ENCODE measurements around the gene TMEM238. TPM values are rescaled to one million over a fixed set of nuclear protein-coding genes. Genes with fewer than 3 reads are reported as not detected.

Gene TMEM238
- total RNA-seq, 2 experiments from 2014 or later = 19.2 to 19.3 TPM

- DNase-seq = no peak
- Mint-ChIP-seq H3K36me3 (ENCODE audit: low read depth) (peaks cover 6% of the 10 kb centered on the region), H3K4me3 (no peak overlapping the region), H3K27me3 (peaks cover 10% of the 10 kb centered on the region), H3K9me3 (no peaks in the 10 kb centered on the region), H3K4me1 (peaks cover 13% of the 10 kb centered on the region), H3K27ac (no peak overlapping the region)
- CTCF ChIA-PET = no interaction called here
- POLR2A ChIA-PET = interaction anchor here (3.7 kb wide), 1 partner anchor 8 kb away, joined by 25 read pairs; the partner anchor contains the start of gene KMT5C
Observed at GRCh38 chr19:55346725-55347441, 37.2 kb downstream of the TMEM238 start.

- no peaks in the 10 kb centered on the region for H3K9me3 Mint-ChIP-seq
- H3K27me3 Mint-ChIP-seq = peaks cover 2% of the 10 kb centered on the region
- H3K27ac Mint-ChIP-seq = no peak overlapping the region
- CTCF ChIA-PET = no interaction called here
- DNase-seq = no peak
- H3K36me3 Mint-ChIP-seq (ENCODE audit: low read depth) = peaks cover 8% of the 10 kb centered on the region
- peaks cover 10% of the 10 kb centered on the region for H3K4me1 Mint-ChIP-seq
- POLR2A ChIA-PET = interaction anchor here (1.1 kb wide), 1 partner anchor 62 kb away, joined by 3 read pairs; the partner anchor contains the start of gene UBE2S
- H3K4me3 Mint-ChIP-seq = no peak overlapping the region
Observed at GRCh38 chr19:55345818-55346724, 38.0 kb downstream of the TMEM238 start.

GRCh38 chr19:55345101-55345817 is 38.8 kb downstream of the TMEM238 start:
- Mint-ChIP-seq H3K4me1 (peaks cover 10% of the 10 kb centered on the region), H3K9me3 (no peaks in the 10 kb centered on the region), H3K36me3 (ENCODE audit: low read depth) (peaks cover 8% of the 10 kb centered on the region), H3K4me3 (no peak overlapping the region), H3K27ac (no peak overlapping the region), H3K27me3 (no peaks in the 10 kb centered on the region)
- CTCF ChIA-PET = no interaction called here
- DNase-seq = no peak
- POLR2A ChIA-PET = interaction anchor here (1.1 kb wide), 1 partner anchor 63 kb away, joined by 3 read pairs; the partner anchor contains the start of gene UBE2S

GRCh38 chr19:55344444-55344843 is 39.6 kb downstream of the TMEM238 start:
- no peak overlapping the region for H3K4me3 Mint-ChIP-seq
- H3K36me3 Mint-ChIP-seq (ENCODE audit: low read depth) = peaks cover 8% of the 10 kb centered on the region
- POLR2A ChIA-PET = no interaction called here
- H3K4me1 Mint-ChIP-seq = peaks cover 12% of the 10 kb centered on the region
- H3K9me3 Mint-ChIP-seq = no peaks in the 10 kb centered on the region
- no peak overlapping the region for H3K27ac Mint-ChIP-seq
- H3K27me3 Mint-ChIP-seq = no peaks in the 10 kb centered on the region
- CTCF ChIA-PET = no interaction called here
- DNase-seq = no peak

- peak overlapping the region; percentile 52 for H3K27ac Mint-ChIP-seq
- peaks cover 6% of the 10 kb centered on the region for H3K36me3 Mint-ChIP-seq (ENCODE audit: low read depth)
- H3K27me3 Mint-ChIP-seq = peaks cover 4% of the 10 kb centered on the region
- peak overlapping the region; percentile 69 for H3K4me3 Mint-ChIP-seq
- ChIA-PET CTCF (interaction anchor here (1.3 kb wide), 1 partner anchor 40 kb away, joined by 5 read pairs; no protein-coding TSS in a partner anchor), POLR2A (no interaction called here)
- peaks cover 19% of the 10 kb centered on the region for H3K4me1 Mint-ChIP-seq
- H3K9me3 Mint-ChIP-seq = no peaks in the 10 kb centered on the region
- DNase-seq = no peak
Observed at GRCh38 chr19:55341595-55342531, 42.2 kb downstream of the TMEM238 start.

- CTCF ChIA-PET = interaction anchor here (1.3 kb wide), 1 partner anchor 39 kb away, joined by 5 read pairs; no protein-coding TSS in a partner anchor
- Mint-ChIP-seq H3K27ac (peak overlapping the region; percentile 82), H3K4me1 (peaks cover 19% of the 10 kb centered on the region), H3K36me3 (ENCODE audit: low read depth) (peaks cover 6% of the 10 kb centered on the region), H3K9me3 (no peaks in the 10 kb centered on the region), H3K27me3 (peaks cover 10% of the 10 kb centered on the region), H3K4me3 (peak overlapping the region; percentile 83)
- peak; percentile 68 for DNase-seq
- POLR2A ChIA-PET = no interaction called here
Observed at GRCh38 chr19:55341171-55341588, 42.9 kb downstream of the TMEM238 start.

- H3K4me1 Mint-ChIP-seq = peaks cover 19% of the 10 kb centered on the region
- peaks cover 6% of the 10 kb centered on the region for H3K36me3 Mint-ChIP-seq (ENCODE audit: low read depth)
- peak overlapping the region; percentile 82 for H3K27ac Mint-ChIP-seq
- POLR2A ChIA-PET = no interaction called here
- peaks cover 12% of the 10 kb centered on the region for H3K27me3 Mint-ChIP-seq
- H3K4me3 Mint-ChIP-seq = peak overlapping the region; percentile 83
- H3K9me3 Mint-ChIP-seq = no peaks in the 10 kb centered on the region
- CTCF ChIA-PET = interaction anchor here (1.3 kb wide), 1 partner anchor 39 kb away, joined by 5 read pairs; no protein-coding TSS in a partner anchor
- peak; percentile 34 for DNase-seq
Observed at GRCh38 chr19:55340784-55341147, 43.3 kb downstream of the TMEM238 start.

GRCh38 chr19:55339889-55340783 is 44.0 kb downstream of the TMEM238 start:
- Mint-ChIP-seq H3K9me3 (no peaks in the 10 kb centered on the region), H3K27ac (peak overlapping the region; percentile 91), H3K4me3 (peak overlapping the region; percentile 90), H3K36me3 (ENCODE audit: low read depth) (peaks cover 6% of the 10 kb centered on the region), H3K27me3 (peaks cover 12% of the 10 kb centered on the region), H3K4me1 (peaks cover 19% of the 10 kb centered on the region)
- CTCF ChIA-PET = interaction anchor here (0.6 to 3.7 kb wide), 18 partner anchors 15 to 1130 kb away, joined by 3 to 38 read pairs (median 4); partner anchors contain the start of genes FIZ1, ISOC2, PPP1R12C and TMEM150B
- DNase-seq = no peak
- POLR2A ChIA-PET = interaction anchor here (0.5 to 2.3 kb wide), 21 partner anchors 9 to 315 kb away, joined by 3 to 38 read pairs (median 8); partner anchors contain the start of genes FIZ1, HSPBP1, NAT14 and PPP6R1

- Mint-ChIP-seq H3K4me1 (peaks cover 19% of the 10 kb centered on the region), H3K4me3 (peak within 1 kb of the TSS; percentile 90), H3K27ac (peak within 1 kb of the TSS; percentile 91), H3K36me3 (ENCODE audit: low read depth) (peaks cover 6% of the 10 kb centered on the region), H3K27me3 (peaks cover 12% of the 10 kb centered on the region), H3K9me3 (no peaks in the 10 kb centered on the region)
- ChIA-PET CTCF (interaction anchor here (0.5 to 3.7 kb wide), 20 partner anchors 14 to 1129 kb away, joined by 3 to 38 read pairs (median 4); partner anchors contain the start of genes FIZ1, ISOC2, PPP1R12C and PPP6R1), POLR2A (interaction anchor here (0.5 to 2.3 kb wide), 27 partner anchors 10 to 316 kb away, joined by 3 to 38 read pairs (median 5); partner anchors contain the start of genes FIZ1, HSPBP1, NAT14 and PPP6R1)
- DNase-seq = peak; percentile 100
Observed at GRCh38 chr19:55339105-55339888, 44.8 kb downstream of the TMEM238 start, which contains the start of gene KMT5C. TSS of gene KMT5C (plus strand) at chr19:55339876. CDS start at chr19:55341937, 2,061 bp downstream.

GRCh38 chr19:55336101-55336500 is 48.0 kb downstream of the TMEM238 start:
- Mint-ChIP-seq H3K4me3 (no peak overlapping the region), H3K9me3 (no peaks in the 10 kb centered on the region), H3K27me3 (peaks cover 18% of the 10 kb centered on the region), H3K4me1 (peaks cover 14% of the 10 kb centered on the region), H3K36me3 (ENCODE audit: low read depth) (no peaks in the 10 kb centered on the region), H3K27ac (no peak overlapping the region)
- ChIA-PET CTCF (no interaction called here), POLR2A (interaction anchor here (0.6 kb wide), 1 partner anchor 9 kb away, joined by 3 read pairs; no protein-coding TSS in a partner anchor)
- DNase-seq = no peak

Data from activated CD4-positive, alpha-beta memory T cell treated with anti-CD3 and anti-CD28 coated beads, Interleukin-2, amount 10 ng/mL, durations not matched to agents 7 days and 5 days (primary cell).